Mesodermal cell (in vitro differentiated cells): Measurements from ENCODE around the gene ZNF24.
A peak's percentile ranks its signal among the peaks of the same experiment; 100 is the strongest.

Source experiments
- H3K27ac ChIP-seq: 2 replicates; pipeline ENCODE4 v1.7.0; 2013; ENCODE audit warnings: mild to moderate bottlenecking, low read depth, low read length, moderate library complexity; ENCODE audit not compliant: severe bottlenecking
- H3K36me3 ChIP-seq: 2 replicates; pipeline ENCODE4 v1.7.1; 2013; ENCODE audit warnings: mild to moderate bottlenecking, low read length, moderate library complexity; ENCODE audit not compliant: control insufficient read depth, insufficient read depth
- H3K4me1 ChIP-seq: one replicate; pipeline ENCODE4 v1.7.1; 2013; ENCODE audit warnings: mild to moderate bottlenecking, low read length; ENCODE audit not compliant: insufficient read depth, control insufficient read depth, poor library complexity, severe bottlenecking
- H3K4me3 ChIP-seq: 2 replicates; pipeline ENCODE4 v1.7.0; 2013; ENCODE audit warnings: low read length, control low read depth, mild to moderate bottlenecking; ENCODE audit not compliant: insufficient read depth, poor library complexity, severe bottlenecking; ENCODE audit errors: extremely low read depth
- H3K9me3 ChIP-seq: 2 replicates; pipeline ENCODE4 v1.7.1; 2013; ENCODE audit warnings: mild to moderate bottlenecking, low read length, moderate library complexity; ENCODE audit not compliant: control insufficient read depth
- WGBS, 2 experiments: methylation state at CpG; one replicate each; pipeline ENCODE4 v1.1.5; 2013; ENCODE audit warnings: missing lambda C conversion rate in 2 of 2; ENCODE audit not compliant: insufficient coverage in 2 of 2; 5-methylcytosine and 5-hydroxymethylcytosine counted together

ZNF24 gene

GRCh38 chr18:35377875-35378573 lies 33.8 kb upstream of the ZNF24 start:
- Histone ChIP-seq H3K4me1 (peaks cover 8% of the 10 kb centered on the region), H3K36me3 (no peaks in the 10 kb centered on the region), H3K27ac (no peak overlapping the region), H3K9me3 (peaks cover 3% of the 10 kb centered on the region), H3K4me3 (no peak overlapping the region)
- 83 to 87% methylated on average over 7 to 11 of the region's 14 CpGs for WGBS, 2 experiments

GRCh38 chr18:35376742-35377695 lies 32.8 kb upstream of the ZNF24 start, which contains the start of gene ZNF396:
ZNF396 (minus strand) TSS chr18:35377337; CDS start chr18:35374292, 3,045 bp downstream.
- Histone ChIP-seq H3K9me3 (peaks cover 1% of the 10 kb centered on the region), H3K4me1 (peaks cover 8% of the 10 kb centered on the region), H3K36me3 (no peaks in the 10 kb centered on the region), H3K4me3 (peak within 1 kb of the TSS; percentile 72), H3K27ac (no peak within 1 kb of the TSS)
- 6 to 8% methylated on average over 35 to 54 of the region's 78 CpGs for WGBS, 2 experiments

GRCh38 chr18:35376393-35376741 lies 32.1 kb upstream of the ZNF24 start:
- H3K9me3 ChIP-seq = no peaks in the 10 kb centered on the region
- no peak overlapping the region for H3K27ac ChIP-seq
- peak overlapping the region; percentile 72 for H3K4me3 ChIP-seq
- no peaks in the 10 kb centered on the region for H3K36me3 ChIP-seq
- H3K4me1 ChIP-seq = peaks cover 8% of the 10 kb centered on the region
- WGBS, 2 experiments = 19 to 23% methylated on average over 11 to 12 of the region's 13 CpGs

- peaks cover 8% of the 10 kb centered on the region for H3K4me1 ChIP-seq
- no peaks in the 10 kb centered on the region for H3K9me3 ChIP-seq
- no peak overlapping the region for H3K4me3 ChIP-seq
- H3K27ac ChIP-seq = no peak overlapping the region
- no peaks in the 10 kb centered on the region for H3K36me3 ChIP-seq
- 83 to 100% methylated on average over 2 to 3 of the region's 4 CpGs for WGBS, 2 experiments
These were observed 30.5 kb upstream of the ZNF24 start for GRCh38 chr18:35374708-35375107.

- H3K36me3 ChIP-seq = no peaks in the 10 kb centered on the region
- WGBS, 2 experiments = 100% methylated on average over 1 of the region's 1 CpG
- no peaks in the 10 kb centered on the region for H3K9me3 ChIP-seq
These were observed 27.4 kb upstream of the ZNF24 start for GRCh38 chr18:35371412-35372195.

GRCh38 chr18:35369126-35369525 lies 24.9 kb upstream of the ZNF24 start:
- no peaks in the 10 kb centered on the region for H3K4me1 ChIP-seq
- H3K9me3 ChIP-seq = no peaks in the 10 kb centered on the region
- 98 to 100% methylated on average over 3 to 5 of the region's 6 CpGs for WGBS, 2 experiments
- H3K27ac ChIP-seq = no peak overlapping the region
- H3K4me3 ChIP-seq = no peak overlapping the region
- H3K36me3 ChIP-seq = no peaks in the 10 kb centered on the region

More at GRCh38 chr18:35371412-35372195, 27.4 kb upstream of the ZNF24 start:
- H3K27ac ChIP-seq = no peak overlapping the region
- no peaks in the 10 kb centered on the region for H3K4me1 ChIP-seq
- H3K4me3 ChIP-seq = no peak overlapping the region

- Histone ChIP-seq H3K27ac (no peak overlapping the region), H3K4me3 (no peak overlapping the region), H3K36me3 (no peaks in the 10 kb centered on the region), H3K9me3 (no peaks in the 10 kb centered on the region), H3K4me1 (no peaks in the 10 kb centered on the region)
- 82 to 92% methylated on average over 6 of the region's 6 CpGs for WGBS, 2 experiments
These were observed 24.4 kb upstream of the ZNF24 start for GRCh38 chr18:35368595-35368994.

GRCh38 chr18:35362531-35362930 lies 18.3 kb upstream of the ZNF24 start:
- no peaks in the 10 kb centered on the region for H3K36me3 ChIP-seq
- no peaks in the 10 kb centered on the region for H3K4me1 ChIP-seq
- H3K9me3 ChIP-seq = no peaks in the 10 kb centered on the region
- no peak overlapping the region for H3K4me3 ChIP-seq
- H3K27ac ChIP-seq = no peak overlapping the region

- 67% methylated on average over 1 of the region's 2 CpGs; no CpG with 5 or more reads in 1 of the 2 experiments for WGBS, 2 experiments
- Histone ChIP-seq H3K36me3 (no peaks in the 10 kb centered on the region), H3K4me1 (no peaks in the 10 kb centered on the region), H3K9me3 (no peaks in the 10 kb centered on the region), H3K27ac (no peak overlapping the region), H3K4me3 (no peak overlapping the region)
These were observed 17.5 kb upstream of the ZNF24 start for GRCh38 chr18:35361570-35362321.

- H3K27ac ChIP-seq = peak overlapping the region; percentile 4
- peaks cover 21% of the 10 kb centered on the region for H3K9me3 ChIP-seq
- H3K4me3 ChIP-seq = no peak overlapping the region
- H3K36me3 ChIP-seq = no peaks in the 10 kb centered on the region
- H3K4me1 ChIP-seq = peaks cover 2% of the 10 kb centered on the region
- whole genome bisulfite sequencing, 2 experiments = 40 to 56% methylated on average over 4 of the region's 4 CpGs
These were observed 11.0 kb upstream of the ZNF24 start for GRCh38 chr18:35355140-35355618.
